DND-41 (cell line): Measurements from ENCODE around the gene HMHB1.

ENCODE experiments used
- ATAC-seq: fragments of 200-7000 bp; cut with Tn5 transposase; 3 replicates; pipeline ENCODE4 v1.9.1; 2021; ENCODE audit warnings: low read depth; ENCODE audit not compliant: insufficient read depth
- DNase-seq: peaks from one replicate; pipeline ENCODE4 v3.0.0-alpha.2; 2020
- H2AFZ ChIP-seq: 2 replicates; pipeline ENCODE4 v1.6.0; 2012; ENCODE audit warnings: low read depth, low read length
- H3K27ac ChIP-seq: 2 replicates; pipeline ENCODE4 v1.5.1; 2012; ENCODE audit warnings: low read length, inconsistent platforms
- H3K27me3 ChIP-seq: fragments of 200-600 bp; sonication (generic); 2 replicates; pipeline ENCODE4 v1.6.0; 2012; ENCODE audit warnings: low read length, mild to moderate bottlenecking, inconsistent platforms; ENCODE audit not compliant: insufficient read depth, poor library complexity
- H3K36me3 ChIP-seq: 2 replicates; pipeline ENCODE4 v1.5.1; 2012; ENCODE audit warnings: low read length, inconsistent platforms; ENCODE audit not compliant: insufficient read depth
- H3K4me1 ChIP-seq: 2 replicates; pipeline ENCODE4 v1.5.1; 2012; ENCODE audit warnings: mild to moderate bottlenecking, low read length; ENCODE audit not compliant: insufficient read depth
- H3K4me2 ChIP-seq: 2 replicates; pipeline ENCODE4 v1.6.0; 2012; ENCODE audit warnings: mild to moderate bottlenecking, moderate library complexity, low read length, inconsistent platforms; ENCODE audit not compliant: insufficient read depth
- H3K4me3 ChIP-seq, 2 experiments: fragments of 200-600 bp in 1 of 2; shearing (Covaris generic) in 1 of 2; 2 replicates each; pipeline ENCODE4 v1.5.1; 2012 to 2016; ENCODE audit warnings: inconsistent platforms in 2 of 2, low read length in 2 of 2, mild to moderate bottlenecking in 2 of 2, low read depth in 1 of 2, moderate library complexity in 1 of 2
- H3K79me2 ChIP-seq: 2 replicates; pipeline ENCODE4 v1.6.0; 2012; ENCODE audit warnings: low read length, inconsistent platforms; ENCODE audit not compliant: insufficient read depth
- H3K9ac ChIP-seq: 2 replicates; pipeline ENCODE4 v1.6.0; 2012; ENCODE audit warnings: low read depth, mild to moderate bottlenecking, inconsistent platforms, low read length, moderate library complexity
- H3K9me3 ChIP-seq: 2 replicates; pipeline ENCODE4 v1.5.1; 2012; ENCODE audit warnings: low read length, moderate library complexity, mild to moderate bottlenecking, inconsistent platforms; ENCODE audit not compliant: insufficient read depth, severe bottlenecking
- H4K20me1 ChIP-seq: 2 replicates; pipeline ENCODE4 v1.6.0; 2012; ENCODE audit warnings: low read length; ENCODE audit not compliant: insufficient read depth
- CTCF ChIP-seq: IDR thresholded peaks from 2 replicates; pipeline ENCODE4 v1.5.1; 2012; ENCODE audit warnings: borderline replicate concordance, low read length, moderate library complexity, mild to moderate bottlenecking; ENCODE audit not compliant: poor library complexity, severe bottlenecking; ENCODE audit errors: extremely low read depth
- EZH2 ChIP-seq: IDR thresholded peaks from 3 replicates; pipeline ENCODE4 v1.6.1; 2012; ENCODE audit warnings: borderline replicate concordance, low read depth, mild to moderate bottlenecking, moderate library complexity, low read length, inconsistent platforms; ENCODE audit not compliant: severe bottlenecking

HMHB1 gene

DNA sequence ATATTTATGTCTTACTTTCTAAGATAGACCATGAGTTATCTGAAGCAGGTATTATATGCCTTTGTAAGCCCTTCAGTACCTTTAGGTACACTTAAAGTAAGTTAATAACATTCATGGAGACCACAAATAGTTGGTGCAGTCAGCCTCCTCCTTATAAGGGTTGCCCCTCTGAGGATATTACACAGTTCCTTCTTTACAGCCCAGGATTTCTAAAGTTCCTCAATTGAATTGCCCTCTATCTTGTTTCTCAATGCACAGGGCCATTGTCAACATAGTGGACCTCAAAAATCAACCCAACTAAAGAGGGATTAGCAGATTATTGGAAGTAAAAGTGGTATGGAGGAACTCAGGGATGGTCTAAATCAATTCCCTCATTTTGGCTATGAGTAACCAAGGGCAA is 50.3 kb downstream of the HMHB1 start:
- H3K4me3 ChIP-seq, result no peak overlapping the region
- no peaks in the 10 kb centered on the region for H4K20me1 ChIP-seq
- no peaks in the 10 kb centered on the region for H3K27me3 ChIP-seq
- no peak for DNase-seq
- no peaks in the 10 kb centered on the region for H3K9me3 ChIP-seq
- H3K27ac ChIP-seq, result no peak overlapping the region
- H2AFZ ChIP-seq, result no peak overlapping the region
- no peak overlapping the region for H3K9ac ChIP-seq
- ATAC-seq, result no peak
- no peaks in the 10 kb centered on the region for H3K4me1 ChIP-seq
- H3K4me2 ChIP-seq, result no peak overlapping the region
- TF ChIP-seq CTCF, result no peak
- TF ChIP-seq EZH2, result no peak
- H3K79me2 ChIP-seq, result no peaks in the 10 kb centered on the region
- H3K36me3 ChIP-seq, result no peaks in the 10 kb centered on the region

DNA sequence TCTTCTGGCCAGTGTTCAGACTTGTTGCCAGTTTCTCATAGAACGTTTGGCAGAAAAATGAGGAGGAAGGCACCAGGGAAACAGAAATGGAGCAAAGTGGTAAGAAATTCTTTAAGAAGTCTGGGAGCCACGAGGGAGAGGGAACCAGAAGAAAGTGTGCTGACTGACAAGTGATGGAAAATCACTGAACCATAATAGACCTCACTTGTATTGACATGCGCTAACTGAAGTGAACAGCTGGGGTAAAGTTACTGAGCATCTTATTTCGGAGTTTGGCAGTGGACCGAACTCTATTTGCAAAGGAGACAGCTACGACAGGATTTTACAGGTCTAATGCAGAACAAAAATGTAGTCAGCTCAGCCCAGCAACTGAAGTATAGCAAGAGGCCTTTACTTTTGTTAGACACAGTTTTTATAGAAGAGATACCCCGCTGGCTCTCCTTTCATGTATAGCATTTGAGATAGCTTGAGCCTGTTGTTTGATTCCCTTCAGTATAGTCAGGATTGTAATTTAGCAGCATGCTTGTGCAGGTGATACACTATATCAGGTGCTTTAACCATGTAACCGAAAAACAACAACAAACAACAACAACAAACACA is 53.6 kb downstream of the HMHB1 start:
- Histone ChIP-seq H3K9ac (no peak overlapping the region), H4K20me1 (no peaks in the 10 kb centered on the region), H3K4me1 (no peaks in the 10 kb centered on the region), H3K4me3 (no peak overlapping the region), H3K4me2 (no peak overlapping the region), H2AFZ (no peak overlapping the region), H3K27me3 (no peaks in the 10 kb centered on the region), H3K36me3 (no peaks in the 10 kb centered on the region), H3K79me2 (no peaks in the 10 kb centered on the region), H3K9me3 (no peaks in the 10 kb centered on the region), H3K27ac (no peak overlapping the region)
- TF ChIP-seq CTCF (no peak), EZH2 (no peak)
- ATAC-seq, result no peak
- no peak for DNase-seq
